HFF-Myc (cell line): ENCODE data around the gene LYRM4.
"Not testable (repeated sequence)": the region's sequence is repeated elsewhere in the genome, so short reads cannot be mapped to it uniquely, and the experiment has no call there.

Experiments
- DNase-seq: peaks from one replicate; pipeline ENCODE4 v3.0.0-alpha.2; 2011; ENCODE audit warnings: low read depth; ENCODE audit errors: extremely low read depth
- H3K4me3 ChIP-seq: replicated peaks from 2 replicates; pipeline ENCODE4 v1.5.1; 2011; ENCODE audit warnings: low read depth, mild to moderate bottlenecking, control low read depth, low read length
- TF ChIP-seq, protein P1 (sequence below): IDR thresholded peaks from 2 replicates; pipeline ENCODE4 v1.5.1; 2012; ENCODE audit warnings: mild to moderate bottlenecking, low read depth, low read length, control low read depth; ENCODE audit errors: missing control alignments

Gene LYRM4

GRCh38 chr6:5067305-5067704 is 193.4 kb downstream of the LYRM4 start:
- TF ChIP-seq, protein P1, sequence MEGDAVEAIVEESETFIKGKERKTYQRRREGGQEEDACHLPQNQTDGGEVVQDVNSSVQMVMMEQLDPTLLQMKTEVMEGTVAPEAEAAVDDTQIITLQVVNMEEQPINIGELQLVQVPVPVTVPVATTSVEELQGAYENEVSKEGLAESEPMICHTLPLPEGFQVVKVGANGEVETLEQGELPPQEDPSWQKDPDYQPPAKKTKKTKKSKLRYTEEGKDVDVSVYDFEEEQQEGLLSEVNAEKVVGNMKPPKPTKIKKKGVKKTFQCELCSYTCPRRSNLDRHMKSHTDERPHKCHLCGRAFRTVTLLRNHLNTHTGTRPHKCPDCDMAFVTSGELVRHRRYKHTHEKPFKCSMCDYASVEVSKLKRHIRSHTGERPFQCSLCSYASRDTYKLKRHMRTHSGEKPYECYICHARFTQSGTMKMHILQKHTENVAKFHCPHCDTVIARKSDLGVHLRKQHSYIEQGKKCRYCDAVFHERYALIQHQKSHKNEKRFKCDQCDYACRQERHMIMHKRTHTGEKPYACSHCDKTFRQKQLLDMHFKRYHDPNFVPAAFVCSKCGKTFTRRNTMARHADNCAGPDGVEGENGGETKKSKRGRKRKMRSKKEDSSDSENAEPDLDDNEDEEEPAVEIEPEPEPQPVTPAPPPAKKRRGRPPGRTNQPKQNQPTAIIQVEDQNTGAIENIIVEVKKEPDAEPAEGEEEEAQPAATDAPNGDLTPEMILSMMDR: no peak
- H3K4me3 ChIP-seq: no peak overlapping the region
- no peak for DNase-seq

DNA sequence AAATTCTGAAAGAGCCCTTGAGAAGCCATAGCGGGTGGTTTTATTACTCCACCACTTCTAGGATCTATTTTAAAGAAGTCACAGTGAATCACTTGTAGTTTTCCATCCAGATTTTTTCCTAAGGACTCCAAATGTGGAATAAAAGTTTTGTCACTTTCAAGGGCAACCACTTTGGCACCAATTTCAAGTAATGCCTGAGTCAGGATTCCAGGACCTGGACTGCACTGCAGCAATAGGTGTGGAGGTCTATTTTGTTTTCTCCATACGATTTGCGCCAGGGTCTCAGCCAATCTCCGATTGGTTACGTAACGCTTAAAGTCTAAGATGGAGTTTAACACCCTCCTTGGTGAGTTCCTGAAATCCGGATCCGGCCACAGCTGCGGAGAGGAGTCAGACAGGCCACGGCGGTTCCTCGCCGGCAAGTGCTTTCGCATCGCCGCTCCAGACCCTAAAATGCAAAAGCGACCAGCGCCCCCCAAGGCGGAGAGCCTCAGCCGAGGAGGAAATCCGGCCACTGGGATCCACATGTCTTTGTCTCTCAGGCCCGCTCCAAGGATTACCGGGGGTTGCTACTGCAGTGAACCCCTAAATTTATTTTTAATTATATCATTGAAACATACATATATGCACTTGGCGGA is 194.2 kb downstream of the LYRM4 start:
- DNase-seq: no peak
- no peak overlapping the region for H3K4me3 ChIP-seq
- TF ChIP-seq, protein P1: no peak

GRCh38 chr6:5063617-5064016 is 197.1 kb downstream of the LYRM4 start:
- no peak overlapping the region for H3K4me3 ChIP-seq
- TF ChIP-seq, protein P1: no peak

GRCh38 chr6:5061152-5061551 is 199.6 kb downstream of the LYRM4 start:
- H3K4me3 ChIP-seq: no peak overlapping the region
- DNase-seq: no peak
- TF ChIP-seq, protein P1: no peak

More at GRCh38 chr6:5063617-5064016, 197.1 kb downstream of the LYRM4 start:
- no peak for DNase-seq

GRCh38 chr6:5060439-5060838 is 200.3 kb downstream of the LYRM4 start:
- not testable (repeated sequence) for DNase-seq, H3K4me3 ChIP-seq

GRCh38 chr6:5059036-5059896 is 201.5 kb downstream of the LYRM4 start:
- TF ChIP-seq, protein P1: no peak
- no peak overlapping the region for H3K4me3 ChIP-seq
- DNase-seq: no peak
